HG02973 (cell line): Measurements from ENCODE around the gene RPS19BP1.
"Not testable (repeated sequence)": the region's sequence is repeated elsewhere in the genome, so short reads cannot be mapped to it uniquely, and the experiment has no call there.

Source experiments
- ATAC-seq: cut with Tn5 transposase; IDR thresholded peaks from one replicate; pipeline ENCODE4 v1.9.1; 2021; ENCODE audit warnings: moderate library complexity; ENCODE audit not compliant: unreplicated experiment

The RPS19BP1 gene

GRCh38 chr22:39514373-39514973 is 18.1 kb downstream of the RPS19BP1 start:
- no peak for ATAC-seq

DNA sequence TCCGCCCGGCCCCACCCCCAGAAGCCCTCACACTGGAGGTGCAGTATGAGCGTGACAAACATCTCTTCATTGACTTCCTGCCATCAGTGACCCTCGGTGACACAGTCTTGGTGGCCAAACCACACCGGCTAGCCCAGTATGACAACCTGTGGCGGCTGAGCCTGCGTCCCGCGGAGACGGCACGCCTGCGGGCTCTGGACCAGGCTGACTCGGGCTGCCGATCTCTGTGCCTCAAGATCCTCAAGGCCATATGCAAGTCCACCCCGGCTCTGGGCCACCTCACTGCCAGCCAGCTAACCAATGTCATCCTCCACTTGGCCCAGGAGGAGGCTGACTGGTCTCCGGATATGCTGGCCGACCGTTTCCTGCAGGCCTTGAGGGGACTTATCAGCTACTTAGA is 18.8 kb downstream of the RPS19BP1 start:
- no peak for ATAC-seq

GRCh38 chr22:39512026-39512425 is 20.5 kb downstream of the RPS19BP1 start:
- no peak for ATAC-seq

DNA sequence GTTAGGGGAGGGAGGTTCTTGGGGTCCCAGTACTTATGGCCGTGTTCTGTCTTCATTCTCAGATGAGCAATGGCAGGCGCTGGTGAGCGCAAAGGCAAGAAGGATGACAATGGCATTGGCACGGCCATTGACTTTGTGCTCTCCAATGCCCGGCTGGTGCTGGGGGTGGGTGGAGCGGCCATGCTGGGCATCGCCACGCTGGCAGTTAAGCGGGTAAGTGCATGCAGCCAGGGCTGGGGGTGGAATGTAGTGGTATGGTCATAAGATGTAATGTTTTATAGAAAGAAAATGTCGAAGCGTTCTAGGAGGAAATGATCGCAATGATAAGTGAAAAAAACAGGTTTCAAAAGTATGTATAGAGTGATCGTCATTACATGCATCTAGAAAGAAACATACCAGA is 21.3 kb downstream of the RPS19BP1 start:
- no peak for ATAC-seq

DNA sequence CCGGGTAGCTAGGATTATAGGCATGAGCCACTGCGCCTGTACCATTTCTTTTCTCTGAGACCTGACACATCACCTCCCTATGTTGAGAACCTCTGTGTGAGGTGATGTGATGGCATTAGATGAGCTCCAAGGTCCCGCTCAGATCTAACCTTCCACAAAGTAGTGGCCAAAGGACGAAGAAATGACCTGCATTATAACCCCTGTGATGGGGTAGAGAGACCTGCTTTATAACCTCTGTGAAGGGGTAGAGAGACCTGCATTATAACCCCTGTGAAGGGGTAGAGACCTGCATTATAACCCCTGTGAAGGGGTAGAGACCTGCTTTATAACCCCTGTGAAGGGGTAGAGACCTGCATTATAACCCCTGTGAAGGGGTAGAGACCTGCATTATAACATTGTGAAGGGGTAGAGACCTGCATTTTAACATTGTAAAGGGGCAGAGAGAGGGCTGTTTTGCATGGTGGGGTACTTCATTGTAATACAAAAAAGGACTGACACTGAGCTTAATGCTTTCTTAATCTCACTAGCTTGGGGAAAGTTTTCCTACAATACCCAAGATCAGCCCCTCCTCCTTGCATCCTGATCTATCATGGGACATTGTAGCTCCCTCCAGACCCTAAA is 21.9 kb downstream of the RPS19BP1 start:
- no peak for ATAC-seq

GRCh38 chr22:39508393-39508792 is 24.2 kb downstream of the RPS19BP1 start:
- ATAC-seq: no peak

DNA sequence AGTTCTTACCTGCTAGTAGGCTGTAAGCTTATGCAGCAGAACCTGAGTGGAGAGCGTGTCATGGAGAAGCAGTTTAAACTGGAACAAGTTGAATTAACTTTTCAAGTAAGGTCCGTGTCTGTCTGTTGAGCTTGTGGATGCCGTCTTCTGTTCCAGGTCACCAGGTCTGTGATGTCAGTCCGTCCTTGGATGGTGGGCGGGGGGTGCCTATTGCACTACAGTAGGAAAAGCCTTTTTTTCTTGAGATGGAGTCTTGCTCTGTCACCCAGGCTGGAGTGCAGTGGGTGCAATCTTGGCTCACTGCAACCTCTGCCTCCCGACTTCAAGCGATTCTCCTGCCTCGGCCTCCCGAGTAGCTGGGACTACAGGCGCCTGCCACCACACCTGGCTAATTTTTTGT is 25.5 kb downstream of the RPS19BP1 start:
- not testable (repeated sequence) for ATAC-seq

DNA sequence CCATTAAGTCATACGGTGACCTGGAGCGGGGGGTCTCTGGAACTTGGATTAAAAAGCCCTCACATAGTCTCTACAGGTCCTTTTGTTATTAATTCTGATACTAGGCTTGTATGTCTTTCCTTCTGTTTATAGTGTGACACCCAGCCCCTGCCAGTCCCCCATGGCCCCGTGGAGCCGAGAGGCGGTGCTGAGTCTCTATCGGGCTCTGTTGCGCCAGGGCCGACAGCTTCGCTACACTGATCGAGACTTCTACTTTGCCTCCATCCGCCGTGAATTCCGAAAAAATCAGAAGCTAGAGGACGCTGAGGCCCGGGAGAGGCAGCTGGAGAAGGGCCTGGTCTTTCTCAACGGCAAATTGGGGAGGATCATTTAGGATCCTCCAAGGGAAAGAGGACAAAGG is 28.5 kb downstream of the RPS19BP1 start:
- ATAC-seq: no peak

DNA sequence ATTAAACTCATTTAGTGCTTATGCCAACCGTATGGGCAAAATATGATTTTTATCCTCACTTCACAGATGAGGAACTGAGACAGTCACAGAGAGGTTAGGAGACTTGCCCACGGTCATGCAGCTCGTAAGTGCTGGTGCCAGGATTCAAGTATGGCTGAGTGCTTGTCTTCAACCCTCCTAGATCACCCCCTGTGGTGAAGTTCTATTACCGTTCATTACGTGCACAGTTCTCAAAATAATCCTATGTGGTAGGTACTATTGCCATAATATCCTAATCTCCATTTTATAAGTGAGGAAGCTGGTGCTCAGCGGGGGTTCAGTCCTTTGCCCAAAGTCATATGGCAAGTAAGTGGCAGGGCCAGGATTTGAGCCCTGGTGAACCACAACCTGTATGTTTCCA is 28.9 kb downstream of the RPS19BP1 start:
- no peak for ATAC-seq

DNA sequence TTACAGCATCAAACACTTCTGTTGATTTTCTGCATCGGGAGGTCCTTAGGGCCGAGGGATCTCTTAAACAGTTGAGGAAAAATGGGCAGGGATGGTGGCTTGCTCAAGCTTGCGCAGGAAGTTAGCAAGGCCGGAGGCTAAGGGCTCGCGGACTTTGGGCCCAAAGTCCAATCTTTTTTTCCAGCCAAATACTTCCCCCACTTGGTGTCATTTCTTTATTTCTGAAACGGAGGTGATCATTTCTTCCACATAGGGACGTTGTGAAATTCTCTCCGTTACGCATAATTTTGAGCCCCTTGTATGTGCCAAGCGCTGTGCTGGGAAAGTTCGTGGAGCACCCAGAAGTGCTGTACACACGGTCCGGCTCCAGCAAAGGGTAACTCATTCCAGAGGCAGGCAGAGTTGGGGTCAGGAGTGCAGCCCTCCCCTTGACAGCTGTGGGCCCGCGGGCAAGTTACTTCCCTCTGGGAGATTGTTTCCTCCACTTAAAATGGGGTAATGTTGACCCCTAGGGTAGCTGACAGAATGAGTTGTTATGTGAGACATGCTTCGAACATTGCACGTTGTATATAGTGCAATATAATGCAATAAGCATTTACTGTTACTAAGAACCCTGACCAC is 29.6 kb downstream of the RPS19BP1 start:
- no peak for ATAC-seq

- peak; percentile 80 for ATAC-seq
Observed at GRCh38 chr22:39502109-39502788, 30.3 kb downstream of the RPS19BP1 start, which contains the start of gene MIEF1. Gene MIEF1, plus strand, starts transcription at chr22:39502290. Its CDS starts 9,005 bp downstream, at chr22:39511295.

DNA sequence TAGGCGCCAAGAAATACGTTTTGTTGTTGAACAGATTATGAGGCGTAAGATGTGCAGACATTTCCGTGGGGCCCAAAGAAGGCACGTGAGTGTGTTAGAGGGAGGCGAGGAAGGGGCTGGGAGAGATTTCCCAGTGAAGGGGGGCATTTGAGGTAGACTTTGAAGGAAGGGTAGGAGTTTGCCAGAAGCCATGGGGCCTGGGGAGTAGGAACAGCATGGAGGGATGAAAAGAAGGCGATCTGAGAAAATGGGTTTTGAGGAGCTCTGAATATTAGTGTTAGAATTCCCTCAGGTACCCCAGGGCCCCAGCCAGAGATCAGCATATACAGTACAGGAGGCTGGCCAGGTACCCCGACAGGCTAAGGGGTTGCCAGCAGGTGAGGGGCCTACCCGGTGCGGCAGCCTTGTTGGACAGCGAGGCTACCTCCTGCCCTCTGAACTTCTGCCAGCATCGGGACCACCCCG is 30.9 kb downstream of the RPS19BP1 start:
- no peak for ATAC-seq

- ATAC-seq: no peak
Observed at GRCh38 chr22:39500101-39500500, 32.4 kb downstream of the RPS19BP1 start.

- no peak for ATAC-seq
Observed at GRCh38 chr22:39498802-39499201, 33.7 kb downstream of the RPS19BP1 start.

DNA sequence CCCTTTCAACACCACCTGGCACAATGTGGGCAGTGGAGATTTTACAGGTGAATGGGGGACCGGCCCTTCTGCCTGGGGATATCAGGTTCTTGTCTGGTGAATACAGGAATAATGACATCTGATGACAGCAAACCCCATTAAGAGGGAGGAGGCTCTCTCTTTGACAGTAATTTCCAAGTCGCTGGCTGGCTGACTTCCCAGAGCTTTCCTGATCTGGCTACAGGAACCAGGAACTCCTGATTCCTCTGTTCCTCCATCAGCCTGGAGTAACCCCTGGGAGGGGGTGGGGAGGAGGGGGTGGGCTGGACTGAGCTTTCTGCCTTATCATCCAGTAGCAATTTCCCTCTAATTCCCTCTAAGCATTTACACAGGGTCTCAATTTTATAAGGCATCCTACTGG is 34.2 kb downstream of the RPS19BP1 start:
- ATAC-seq: no peak

DNA sequence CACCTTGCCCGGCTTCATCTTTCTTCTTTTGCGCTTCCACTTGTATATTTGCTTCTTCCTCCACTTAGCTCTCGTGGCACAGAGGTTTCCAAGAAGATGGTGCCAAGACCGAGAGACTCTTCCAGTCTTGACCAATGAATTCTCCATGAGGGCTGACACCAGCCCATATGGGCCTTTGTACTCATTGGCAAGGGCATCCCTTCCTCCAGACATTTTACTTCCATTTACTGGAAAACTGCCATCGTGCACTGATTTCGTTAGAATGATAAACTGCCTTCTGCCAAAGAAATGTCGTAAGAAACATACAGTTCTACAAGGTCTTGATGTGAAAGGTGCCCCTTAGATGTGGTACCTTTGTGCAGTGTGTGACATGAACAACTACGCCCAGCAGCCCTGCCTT is 35.1 kb downstream of the RPS19BP1 start:
- ATAC-seq: no peak

GRCh38 chr22:39496131-39496838 is 36.3 kb downstream of the RPS19BP1 start:
- no peak for ATAC-seq

- no peak for ATAC-seq
Observed at GRCh38 chr22:39494471-39495120, 38.0 kb downstream of the RPS19BP1 start.

DNA sequence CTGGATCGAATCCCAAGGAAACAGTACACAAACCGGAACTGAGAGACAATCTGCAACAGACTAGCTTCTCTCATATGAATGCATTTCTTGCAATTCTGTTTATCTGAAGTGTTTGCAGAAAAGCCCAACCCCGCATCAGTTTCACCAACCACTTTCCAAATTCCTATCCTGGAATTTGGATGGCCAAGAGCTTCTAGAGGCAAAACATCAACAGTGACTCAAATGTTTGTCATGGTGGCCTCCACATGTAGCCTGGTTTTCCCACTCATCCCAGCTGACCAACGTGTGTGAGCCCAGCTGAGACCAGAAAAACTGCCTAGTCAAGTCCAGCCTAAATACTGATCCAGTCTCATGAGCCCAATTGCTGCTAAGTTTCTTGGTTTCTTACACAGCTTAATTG is 38.8 kb downstream of the RPS19BP1 start:
- ATAC-seq: no peak

DNA sequence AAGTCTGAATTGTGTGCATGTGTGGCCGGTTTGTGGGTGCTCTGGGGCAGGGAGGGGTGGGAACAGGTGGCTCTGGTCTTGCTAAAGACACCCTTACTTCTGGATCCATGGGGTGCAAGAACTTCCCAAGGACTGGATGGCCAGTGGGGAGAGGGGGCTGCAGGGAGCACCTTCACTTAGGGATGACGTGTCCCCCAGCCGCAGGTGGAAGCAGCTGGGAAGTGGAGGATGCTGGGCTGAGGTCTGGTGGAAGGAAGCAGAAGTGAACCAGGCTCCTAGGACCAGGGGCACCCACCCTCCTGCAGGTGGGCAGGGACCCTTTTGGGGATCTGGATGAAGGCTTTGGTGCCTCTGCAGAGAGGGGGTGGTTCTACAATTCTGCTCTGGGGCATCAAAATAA is 40.4 kb downstream of the RPS19BP1 start:
- no peak for ATAC-seq

DNA sequence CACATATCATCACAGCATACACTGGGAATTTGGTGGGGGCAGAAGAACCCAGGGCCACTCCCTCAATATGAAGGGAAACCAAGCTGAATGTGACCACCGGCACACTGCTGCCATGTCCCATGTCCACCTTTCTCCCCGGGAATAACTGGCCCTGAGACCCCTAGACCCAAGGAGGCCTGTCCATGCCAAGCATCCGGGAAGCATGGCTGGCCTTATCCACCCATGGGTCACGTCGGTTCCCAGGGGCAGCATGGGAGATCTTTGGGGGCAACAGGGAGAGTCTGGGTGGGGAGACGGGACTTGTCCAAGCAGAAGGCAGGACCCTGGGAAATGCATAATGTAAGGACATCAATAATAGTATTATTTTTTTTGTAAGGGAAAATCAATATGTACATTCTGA is 40.9 kb downstream of the RPS19BP1 start:
- no peak for ATAC-seq
